Neural cell (in vitro differentiated cells): ENCODE data around the gene DISP3. TPM values are rescaled to one million over a fixed set of nuclear protein-coding genes. Genes with fewer than 3 reads are reported as not detected.

Source experiments
- H2AFZ ChIP-seq: fragments of 200-600, 300-800 bp; sonication (generic), shearing (Covaris generic); 2 replicates; pipeline ENCODE4 v1.6.0; 2014; ENCODE audit warnings: low read depth, mild to moderate bottlenecking, antibody characterized with exemption, low read length, moderate library complexity
- H3F3A ChIP-seq: fragments of 200-600 bp; shearing (Covaris generic); 2 replicates; pipeline ENCODE4 v1.6.1; 2016; ENCODE audit warnings: mild to moderate bottlenecking, moderate library complexity, mixed read lengths, antibody characterized with exemption, low read length; ENCODE audit not compliant: insufficient read depth, poor library complexity, severe bottlenecking
- H3K27ac ChIP-seq: fragments of 200-600, 300-800 bp; sonication (generic), shearing (Covaris generic); 2 replicates; pipeline ENCODE4 v1.5.1; 2014; ENCODE audit warnings: mild to moderate bottlenecking, low read length, moderate library complexity
- H3K27me3 ChIP-seq: fragments of 300-800, 200-600 bp; sonication (generic), shearing (Covaris generic); 2 replicates; pipeline ENCODE4 v1.6.0; 2014; ENCODE audit warnings: mild to moderate bottlenecking, low read depth, low read length, moderate library complexity; ENCODE audit not compliant: insufficient read depth
- H3K36me3 ChIP-seq: fragments of 300-800, 200-600 bp; sonication (generic), shearing (Covaris generic); 2 replicates; pipeline ENCODE4 v1.5.1; 2014; ENCODE audit warnings: mild to moderate bottlenecking, antibody characterized with exemption, low read length, moderate library complexity; ENCODE audit not compliant: insufficient read depth
- H3K4me2 ChIP-seq: fragments of 300-800, 200-600 bp; sonication (generic), shearing (Covaris generic); 2 replicates; pipeline ENCODE4 v1.6.0; 2014; ENCODE audit warnings: mild to moderate bottlenecking, low read length
- H3K4me3 ChIP-seq: fragments of 300-800, 200-600 bp; sonication (generic), shearing (Covaris generic); 2 replicates; pipeline ENCODE4 v1.5.1; 2014; ENCODE audit warnings: mild to moderate bottlenecking, low read length, moderate library complexity
- H3K79me2 ChIP-seq: fragments of 200-600 bp; shearing (Covaris generic); replicated peaks from 2 replicates; pipeline ENCODE4 v1.6.0; 2014; ENCODE audit warnings: mild to moderate bottlenecking, low read length, moderate library complexity; ENCODE audit not compliant: insufficient read depth
- H3K9ac ChIP-seq: fragments of 300-800, 200-600 bp; sonication (generic), shearing (Covaris generic); 2 replicates; pipeline ENCODE4 v1.6.1; 2016; ENCODE audit warnings: mild to moderate bottlenecking, low read length, mixed read lengths
- H3K9me2 ChIP-seq: fragments of 200-600 bp; shearing (Covaris generic); 2 replicates; pipeline ENCODE4 v1.6.1; 2016; ENCODE audit warnings: mild to moderate bottlenecking, low read length, mixed read lengths; ENCODE audit not compliant: insufficient read depth
- H3K9me3 ChIP-seq: fragments of 200-600, 300-800 bp; sonication (generic), shearing (Covaris generic); 2 replicates; pipeline ENCODE4 v1.6.1; 2016; ENCODE audit warnings: mild to moderate bottlenecking, mixed run types, low read length, moderate library complexity, mixed read lengths
- H4K20me1 ChIP-seq: fragments of 200-600 bp; shearing (Covaris generic); 2 replicates; pipeline ENCODE4 v1.6.1; 2016; ENCODE audit warnings: mild to moderate bottlenecking, mixed run types; ENCODE audit not compliant: insufficient read depth
- CTCF ChIP-seq: fragments of 450-650 bp; IDR thresholded peaks from 2 replicates; pipeline ENCODE4 v1.5.1; 2014; ENCODE audit warnings: antibody characterized with exemption, mild to moderate bottlenecking, moderate library complexity; ENCODE audit not compliant: poor library complexity, severe bottlenecking
- EP300 ChIP-seq: fragments of 450-650 bp; conservative IDR thresholded peaks from 2 replicates; pipeline ENCODE4 v1.6.1; 2014; ENCODE audit warnings: antibody characterized with exemption, mild to moderate bottlenecking, moderate library complexity; ENCODE audit not compliant: poor library complexity, severe bottlenecking
- EZH2 ChIP-seq: fragments of 200-600, 300-800 bp; shearing (Covaris generic), sonication (generic); IDR thresholded peaks from 2 replicates; pipeline ENCODE4 v1.6.1; 2014; ENCODE audit warnings: antibody characterized with exemption, low read length, borderline replicate concordance, mild to moderate bottlenecking; ENCODE audit not compliant: insufficient read depth, poor library complexity, severe bottlenecking
- MXI1 ChIP-seq: fragments of 450-650 bp; conservative IDR thresholded peaks from 2 replicates; pipeline ENCODE4 v1.6.1; 2014; ENCODE audit warnings: antibody characterized with exemption, mild to moderate bottlenecking; ENCODE audit not compliant: poor library complexity, severe bottlenecking
- POLR2AphosphoS5 ChIP-seq: IDR thresholded peaks from 2 replicates; pipeline ENCODE4 v1.6.1; 2012
- RAD21 ChIP-seq: fragments of 450-650 bp; conservative IDR thresholded peaks from 2 replicates; pipeline ENCODE4 v1.6.1; 2014; ENCODE audit warnings: antibody characterized with exemption, mild to moderate bottlenecking, moderate library complexity
- SMC3 ChIP-seq: fragments of 450-650 bp; conservative IDR thresholded peaks from 2 replicates; pipeline ENCODE4 v1.6.1; 2014; ENCODE audit warnings: antibody characterized with exemption, mild to moderate bottlenecking, moderate library complexity; ENCODE audit not compliant: poor library complexity
- TAF1 ChIP-seq: IDR thresholded peaks from 2 replicates; pipeline ENCODE4 v1.6.1; 2012; ENCODE audit warnings: low read depth
- polyA plus RNA-seq: library from polyadenylated mRNA; depleted of rRNA; stranded (reverse); fragments of >200 nt; gene quantifications from 2 replicates; pipeline ENCODE4 v1.2.3, GENCODE V29; 2014
- TF ChIP-seq, protein P1 (sequence below): IDR thresholded peaks from 2 replicates; pipeline ENCODE4 v1.6.1; 2012; ENCODE audit warnings: borderline replicate concordance

DISP3 gene
- polyA plus RNA-seq, 1 donor from 2014 or later: 14.9 TPM

DNA sequence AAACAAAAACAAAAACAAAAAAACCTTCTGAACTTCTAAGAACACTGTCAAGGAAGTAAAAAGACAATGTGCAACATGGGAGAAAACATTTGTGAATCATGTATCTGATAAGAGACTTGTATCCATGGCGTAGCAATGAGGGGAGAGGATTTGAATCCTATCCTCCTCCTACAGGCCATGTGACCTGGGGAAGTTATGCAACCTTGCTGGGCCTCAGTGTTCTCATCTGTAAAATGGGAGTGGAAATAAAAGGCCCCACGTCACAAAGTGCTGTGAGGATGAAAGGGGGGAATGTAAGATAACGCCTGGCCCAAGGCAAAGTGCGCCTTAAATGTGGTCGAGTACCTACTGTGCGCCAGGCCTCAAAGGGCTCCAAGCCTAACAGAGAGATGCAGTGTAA lies 83.7 kb downstream of the DISP3 start:
- TF ChIP-seq EP300 (no peak), POLR2AphosphoS5 (no peak), TAF1 (no peak), MXI1 (no peak), EZH2 (no peak), CTCF (no peak), SMC3 (no peak), RAD21 (no peak)
- TF ChIP-seq, protein P1, sequence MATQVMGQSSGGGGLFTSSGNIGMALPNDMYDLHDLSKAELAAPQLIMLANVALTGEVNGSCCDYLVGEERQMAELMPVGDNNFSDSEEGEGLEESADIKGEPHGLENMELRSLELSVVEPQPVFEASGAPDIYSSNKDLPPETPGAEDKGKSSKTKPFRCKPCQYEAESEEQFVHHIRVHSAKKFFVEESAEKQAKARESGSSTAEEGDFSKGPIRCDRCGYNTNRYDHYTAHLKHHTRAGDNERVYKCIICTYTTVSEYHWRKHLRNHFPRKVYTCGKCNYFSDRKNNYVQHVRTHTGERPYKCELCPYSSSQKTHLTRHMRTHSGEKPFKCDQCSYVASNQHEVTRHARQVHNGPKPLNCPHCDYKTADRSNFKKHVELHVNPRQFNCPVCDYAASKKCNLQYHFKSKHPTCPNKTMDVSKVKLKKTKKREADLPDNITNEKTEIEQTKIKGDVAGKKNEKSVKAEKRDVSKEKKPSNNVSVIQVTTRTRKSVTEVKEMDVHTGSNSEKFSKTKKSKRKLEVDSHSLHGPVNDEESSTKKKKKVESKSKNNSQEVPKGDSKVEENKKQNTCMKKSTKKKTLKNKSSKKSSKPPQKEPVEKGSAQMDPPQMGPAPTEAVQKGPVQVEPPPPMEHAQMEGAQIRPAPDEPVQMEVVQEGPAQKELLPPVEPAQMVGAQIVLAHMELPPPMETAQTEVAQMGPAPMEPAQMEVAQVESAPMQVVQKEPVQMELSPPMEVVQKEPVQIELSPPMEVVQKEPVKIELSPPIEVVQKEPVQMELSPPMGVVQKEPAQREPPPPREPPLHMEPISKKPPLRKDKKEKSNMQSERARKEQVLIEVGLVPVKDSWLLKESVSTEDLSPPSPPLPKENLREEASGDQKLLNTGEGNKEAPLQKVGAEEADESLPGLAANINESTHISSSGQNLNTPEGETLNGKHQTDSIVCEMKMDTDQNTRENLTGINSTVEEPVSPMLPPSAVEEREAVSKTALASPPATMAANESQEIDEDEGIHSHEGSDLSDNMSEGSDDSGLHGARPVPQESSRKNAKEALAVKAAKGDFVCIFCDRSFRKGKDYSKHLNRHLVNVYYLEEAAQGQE: no peak
- no peaks in the 10 kb centered on the region for H3K79me2 ChIP-seq
- H3K27ac ChIP-seq: peak overlapping the region; percentile 88
- no peak overlapping the region for H3K9ac ChIP-seq
- no peaks in the 10 kb centered on the region for H4K20me1 ChIP-seq
- no peaks in the 10 kb centered on the region for H3K9me3 ChIP-seq
- H3K4me3 ChIP-seq: no peak overlapping the region
- no peak overlapping the region for H2AFZ ChIP-seq
- H3K27me3 ChIP-seq: no peaks in the 10 kb centered on the region
- no peaks in the 10 kb centered on the region for H3K9me2 ChIP-seq
- no peaks in the 10 kb centered on the region for H3K36me3 ChIP-seq
- H3K4me2 ChIP-seq: no peak overlapping the region
- no peaks in the 10 kb centered on the region for H3F3A ChIP-seq

DNA sequence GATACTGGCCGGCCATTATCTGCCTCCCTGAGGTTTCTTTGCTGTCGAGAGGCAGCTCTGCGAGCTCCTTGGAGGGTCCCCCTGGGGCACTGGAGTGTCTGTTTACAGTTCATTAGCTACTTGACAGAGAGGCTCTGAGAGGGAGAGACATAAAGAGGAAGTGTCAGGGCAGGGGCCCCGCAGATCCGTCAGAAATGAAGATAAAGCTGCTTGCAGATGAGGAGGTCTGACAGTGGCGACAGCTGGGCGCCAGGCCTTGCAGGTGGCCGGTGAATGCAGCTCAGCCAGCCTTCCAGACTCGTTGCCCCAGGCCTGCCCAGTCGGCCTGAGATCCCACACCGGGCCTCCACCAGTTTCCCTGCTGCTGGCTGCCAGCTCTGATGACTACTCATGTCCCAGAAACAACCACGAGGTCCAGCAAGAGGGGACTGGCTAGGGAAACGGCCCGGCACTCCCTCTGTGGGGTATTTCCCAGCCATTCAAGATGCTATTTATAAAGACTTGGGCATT lies 84.7 kb downstream of the DISP3 start:
- H3K27ac ChIP-seq: peak overlapping the region; percentile 88
- no peaks in the 10 kb centered on the region for H3K9me3 ChIP-seq
- TF ChIP-seq CTCF: no peak
- TF ChIP-seq, protein P1: peak; percentile 71
- TF ChIP-seq POLR2AphosphoS5: peak; percentile 85
- TF ChIP-seq EP300: peak; percentile 89
- peak; percentile 38 for TF ChIP-seq SMC3
- TF ChIP-seq EZH2: no peak
- TF ChIP-seq RAD21: peak; percentile 43
- H3K9ac ChIP-seq: peak overlapping the region; percentile 61
- H3K9me2 ChIP-seq: no peaks in the 10 kb centered on the region
- H3K79me2 ChIP-seq: no peaks in the 10 kb centered on the region
- no peaks in the 10 kb centered on the region for H4K20me1 ChIP-seq
- no peaks in the 10 kb centered on the region for H3K36me3 ChIP-seq
- no peaks in the 10 kb centered on the region for H3F3A ChIP-seq
- no peaks in the 10 kb centered on the region for H3K27me3 ChIP-seq
- peak overlapping the region; percentile 40 for H3K4me2 ChIP-seq
- peak overlapping the region; percentile 55 for H3K4me3 ChIP-seq
- H2AFZ ChIP-seq: no peak overlapping the region
